Erythroblast (primary cell): ENCODE data around the gene GMDS.

ENCODE experiments used
- GATA1 ChIP-seq: IDR thresholded peaks from 2 replicates; pipeline ENCODE4 v1.6.1; 2011; ENCODE audit warnings: low read depth, mild to moderate bottlenecking, control low read depth, low read length, moderate library complexity
- POLR2A ChIP-seq: IDR thresholded peaks from 2 replicates; pipeline ENCODE4 v1.6.1; 2011; ENCODE audit warnings: mild to moderate bottlenecking, low read length

DNA sequence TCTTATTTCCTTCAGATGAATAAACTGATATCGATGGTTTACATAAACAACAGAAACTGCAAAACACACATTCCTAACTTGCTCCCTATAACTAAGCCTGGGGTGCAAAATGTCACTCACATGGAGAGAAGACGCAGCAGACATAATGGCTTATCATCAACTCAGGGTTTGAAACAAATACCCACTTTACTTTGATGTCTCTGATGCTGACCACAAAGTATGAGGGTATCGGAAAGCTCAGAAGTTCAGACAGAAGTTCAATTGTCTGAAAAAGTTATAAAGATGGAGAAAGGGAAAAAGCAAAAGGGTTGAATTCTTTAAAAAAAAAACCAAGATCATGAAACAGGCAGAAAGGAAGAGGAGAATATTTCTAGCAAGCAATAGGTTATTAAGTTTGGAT is 533.0 kb downstream of the GMDS start:
- TF ChIP-seq POLR2A = no peak
- no peak for TF ChIP-seq GATA1
